HG02884 (cell line): Measurements from ENCODE around the gene KMT2C.
"Not testable (repeated sequence)": the region's sequence is repeated elsewhere in the genome, so short reads cannot be mapped to it uniquely, and the experiment has no call there.

Source experiments
- ATAC-seq: cut with Tn5 transposase; IDR thresholded peaks from one replicate; pipeline ENCODE4 v1.9.1; 2021; ENCODE audit warnings: mild to moderate bottlenecking, moderate library complexity; ENCODE audit not compliant: unreplicated experiment

KMT2C gene

GRCh38 chr7:152365982-152366603 lies 69.7 kb downstream of the KMT2C start:
- ATAC-seq: no peak

GRCh38 chr7:152363798-152364197 lies 72.0 kb downstream of the KMT2C start:
- no peak for ATAC-seq

- ATAC-seq: no peak
Measured at GRCh38 chr7:152362128-152362926, 73.5 kb downstream of the KMT2C start.

GRCh38 chr7:152355474-152356057 lies 80.2 kb downstream of the KMT2C start:
- no peak for ATAC-seq

GRCh38 chr7:152354061-152354460 lies 81.7 kb downstream of the KMT2C start:
- no peak for ATAC-seq

GRCh38 chr7:152353281-152353680 lies 82.5 kb downstream of the KMT2C start:
- ATAC-seq: not testable (repeated sequence)

- ATAC-seq: not testable (repeated sequence)
Measured at GRCh38 chr7:152351747-152352146, 84.1 kb downstream of the KMT2C start.

GRCh38 chr7:152351168-152351567 lies 84.6 kb downstream of the KMT2C start:
- no peak for ATAC-seq

- no peak for ATAC-seq
Measured at GRCh38 chr7:152347888-152348287, 87.9 kb downstream of the KMT2C start.

- ATAC-seq: peak; percentile 51
Measured at GRCh38 chr7:152344253-152344652, 91.5 kb downstream of the KMT2C start.

- ATAC-seq: no peak
Measured at GRCh38 chr7:152342796-152343195, 93.0 kb downstream of the KMT2C start.

GRCh38 chr7:152341914-152342236 lies 93.9 kb downstream of the KMT2C start:
- no peak for ATAC-seq

- peak; percentile 58 for ATAC-seq
Measured at GRCh38 chr7:152341039-152341913, 94.5 kb downstream of the KMT2C start.

GRCh38 chr7:152340161-152340560 lies 95.6 kb downstream of the KMT2C start:
- ATAC-seq: no peak

- no peak for ATAC-seq
Measured at GRCh38 chr7:152338561-152338960, 97.2 kb downstream of the KMT2C start.

GRCh38 chr7:152336754-152337368 lies 98.9 kb downstream of the KMT2C start:
- ATAC-seq: peak; percentile 58

GRCh38 chr7:152335900-152336571 lies 99.8 kb downstream of the KMT2C start:
- ATAC-seq: peak; percentile 49

GRCh38 chr7:152333134-152333533 lies 102.7 kb downstream of the KMT2C start:
- ATAC-seq: no peak

GRCh38 chr7:152330827-152331226 lies 105.0 kb downstream of the KMT2C start:
- no peak for ATAC-seq

GRCh38 chr7:152329469-152329868 lies 106.3 kb downstream of the KMT2C start:
- no peak for ATAC-seq
